G401 (cell line): ENCODE measurements around the gene IRF4. TPM values are rescaled to one million over a fixed set of nuclear protein-coding genes. Genes with fewer than 3 reads are reported as not detected.

ENCODE experiments used
- DNase-seq: peaks from one replicate; pipeline ENCODE4 v3.0.0-alpha.2; 2015; ENCODE audit warnings: low spot score
- in situ Hi-C: cut with HindIII; loops from 2 replicates; pipeline ENCODE4 v1.10.0; 2016; ENCODE audit warnings: low sequenced_read_pairs, mixed read lengths
- total RNA-seq: library from RNA; depleted of rRNA; stranded (reverse); fragments of >200 nt; shearing (Covaris generic); gene quantifications from 2 replicates; pipeline ENCODE4 v1.2.3, GENCODE V29; 2014; rRNA removed

The IRF4 gene
- not detected in 2 replicates for total RNA-seq

DNA sequence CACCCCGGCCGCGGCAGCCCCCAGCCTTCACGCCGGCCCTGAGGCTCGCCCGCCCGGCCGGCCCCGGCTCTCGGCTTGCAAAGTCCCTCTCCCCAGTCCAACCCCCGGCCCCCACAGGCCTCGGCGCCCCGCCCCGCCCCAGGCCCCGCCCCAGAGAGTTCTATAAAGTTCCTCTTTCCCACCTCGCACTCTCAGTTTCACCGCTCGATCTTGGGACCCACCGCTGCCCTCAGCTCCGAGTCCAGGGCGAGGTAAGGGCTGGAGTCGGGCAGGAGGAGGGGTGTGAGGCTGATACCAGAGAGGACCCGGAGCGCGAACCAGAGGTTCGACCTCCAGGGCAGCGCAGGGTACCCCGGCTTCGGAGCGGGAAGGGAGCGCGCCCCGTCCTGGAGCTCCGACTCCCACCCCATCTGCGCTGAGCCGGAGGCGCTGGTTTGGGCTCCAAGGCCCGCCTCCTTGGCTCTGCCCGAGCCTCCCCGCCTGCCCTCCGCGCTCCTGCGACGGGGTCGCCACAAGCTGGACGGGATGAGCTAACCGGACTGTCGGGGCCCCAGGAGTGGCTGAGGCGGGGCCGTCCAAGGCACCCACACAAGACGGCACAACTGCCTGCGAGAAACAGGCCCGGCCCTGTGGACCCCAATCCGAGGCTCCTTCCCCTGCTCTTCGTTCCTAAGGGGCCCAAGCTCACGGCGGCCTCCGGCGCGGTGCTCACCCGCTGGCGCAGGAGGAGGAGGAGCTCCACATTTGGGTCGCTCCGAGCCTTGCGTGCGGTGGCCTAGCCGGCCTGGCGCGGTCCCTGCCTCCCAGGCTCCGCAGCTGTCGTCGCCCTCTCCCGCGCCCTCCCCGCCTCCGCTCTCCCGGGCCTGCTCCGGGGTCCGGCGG, at the start of gene IRF4:
IRF4 (plus strand) TSS at position 194 of the 882 bp plus-strand sequence. CDS start 1,401 bp downstream, outside the sequence.
- no peak for DNase-seq
- in situ Hi-C loops: no loop called here

GRCh38 chr6:341914-342831, 49.4 kb upstream of the IRF4 start:
- no peak for DNase-seq
- in situ Hi-C loops: no loop called here

DNA sequence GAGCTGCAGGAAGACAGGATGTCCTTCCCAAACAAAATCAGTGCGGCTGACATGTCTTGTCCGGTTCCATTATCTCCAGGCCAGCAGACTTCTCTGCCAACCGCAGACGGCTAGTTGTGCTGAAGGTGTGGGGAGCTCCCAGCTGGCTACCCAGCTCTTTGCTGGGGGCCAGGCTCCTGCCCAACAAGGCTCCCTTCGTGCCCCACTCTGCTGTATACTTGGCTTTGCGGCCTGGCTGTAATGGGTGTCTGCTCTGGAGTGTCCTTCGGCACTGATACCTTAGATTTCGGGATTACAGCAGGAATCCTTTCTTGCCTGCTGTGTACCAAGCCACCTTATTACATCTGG, 48.7 kb upstream of the IRF4 start:
- DNase-seq: no peak
- in situ Hi-C loops: no loop called here

DNA sequence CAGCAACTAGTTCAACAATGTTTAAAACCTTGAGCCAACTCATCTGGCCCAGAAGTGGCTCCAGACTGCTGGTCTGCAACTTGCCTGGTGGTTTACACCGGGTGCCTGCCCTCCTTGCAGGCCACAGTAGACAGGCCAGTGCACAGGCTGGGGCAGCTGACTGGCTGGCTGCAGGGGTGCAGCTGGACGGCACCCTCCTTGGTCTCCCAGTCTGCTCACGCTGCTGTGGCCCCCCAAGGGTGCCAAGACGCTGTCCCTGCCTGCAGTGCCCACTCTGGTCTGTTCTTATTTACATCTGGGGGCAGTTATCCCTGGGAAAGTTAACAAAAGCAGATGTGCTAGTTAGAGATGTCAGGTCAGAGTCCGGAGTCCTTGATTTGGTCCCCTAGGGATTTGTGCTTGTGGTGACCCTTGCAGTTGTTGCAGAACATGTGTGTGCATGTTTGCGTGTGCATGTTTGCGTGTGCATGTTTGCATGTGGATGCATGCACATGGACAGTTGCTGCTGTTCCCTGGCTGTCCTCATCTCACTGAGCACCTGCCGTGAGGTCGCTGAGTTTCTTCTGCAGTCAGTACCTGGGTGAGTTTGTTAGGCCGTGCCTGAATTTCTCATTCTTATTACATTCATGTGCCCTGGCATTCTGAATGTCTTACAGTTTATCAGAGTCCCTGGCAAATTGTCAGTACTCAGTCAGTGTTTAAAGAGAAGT, 48.2 kb upstream of the IRF4 start:
- DNase-seq: no peak
- in situ Hi-C loops: no loop called here

- in situ Hi-C loops: no loop called here
- DNase-seq: peak; percentile 16
These were observed 47.4 kb upstream of the IRF4 start for GRCh38 chr6:343960-344815.

DNA sequence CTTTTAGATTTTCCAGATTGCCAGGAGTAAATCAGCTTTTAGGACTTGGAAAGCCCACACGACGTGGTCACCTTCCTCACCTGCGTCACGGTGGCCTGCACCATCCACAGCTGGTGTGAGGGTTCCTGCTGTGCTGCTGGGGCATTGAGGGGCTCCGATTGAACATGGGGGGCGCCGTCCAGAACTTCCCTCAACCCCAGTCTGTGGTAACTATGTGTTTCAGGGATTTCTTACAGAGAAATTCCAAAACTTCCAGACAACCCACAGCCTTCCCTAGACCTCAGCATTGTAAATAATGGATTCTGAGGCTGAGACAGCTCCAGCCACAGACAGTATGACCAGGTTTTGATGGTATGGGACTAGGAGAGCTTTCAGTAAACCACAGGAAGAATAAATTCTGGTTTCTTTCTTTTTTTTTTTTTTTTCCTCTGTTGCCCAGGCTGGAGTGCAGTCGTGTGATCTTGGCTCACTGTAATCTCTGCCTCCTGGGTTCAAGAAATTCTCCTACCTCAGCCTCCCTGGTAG, 46.7 kb upstream of the IRF4 start:
- no peak for DNase-seq
- in situ Hi-C loops: no loop called here

DNA sequence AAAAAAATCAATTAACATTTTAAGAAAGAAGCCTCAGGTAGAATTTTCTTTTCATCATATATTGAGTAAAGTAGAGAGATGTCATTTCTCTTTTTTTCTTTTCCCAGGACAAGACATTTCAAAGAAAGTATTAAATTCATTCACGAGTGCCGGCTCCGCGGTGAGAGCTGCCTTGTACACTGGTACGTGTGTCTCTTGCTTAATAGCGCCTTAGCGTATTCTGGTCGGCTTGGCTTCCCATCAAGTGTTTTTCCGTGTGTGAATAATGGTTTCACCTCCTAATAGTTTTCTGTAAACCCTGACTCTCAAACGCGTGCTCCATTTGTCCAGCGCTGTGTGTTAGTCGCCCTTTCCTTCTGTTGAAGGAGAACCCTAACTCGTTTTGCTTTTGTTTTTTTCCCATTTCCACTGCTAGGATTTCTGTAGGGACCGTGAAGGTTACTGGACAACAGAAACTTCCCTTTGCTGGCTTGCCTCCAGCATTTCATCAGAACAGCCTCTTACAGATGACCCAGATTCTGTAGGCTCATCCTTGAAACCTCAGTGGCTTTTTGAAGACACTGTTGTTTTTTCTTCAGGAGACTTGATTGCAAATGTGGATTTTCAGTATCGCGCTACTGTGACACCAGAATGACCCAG, 45.7 kb upstream of the IRF4 start:
- in situ Hi-C loops: no loop called here

DNA sequence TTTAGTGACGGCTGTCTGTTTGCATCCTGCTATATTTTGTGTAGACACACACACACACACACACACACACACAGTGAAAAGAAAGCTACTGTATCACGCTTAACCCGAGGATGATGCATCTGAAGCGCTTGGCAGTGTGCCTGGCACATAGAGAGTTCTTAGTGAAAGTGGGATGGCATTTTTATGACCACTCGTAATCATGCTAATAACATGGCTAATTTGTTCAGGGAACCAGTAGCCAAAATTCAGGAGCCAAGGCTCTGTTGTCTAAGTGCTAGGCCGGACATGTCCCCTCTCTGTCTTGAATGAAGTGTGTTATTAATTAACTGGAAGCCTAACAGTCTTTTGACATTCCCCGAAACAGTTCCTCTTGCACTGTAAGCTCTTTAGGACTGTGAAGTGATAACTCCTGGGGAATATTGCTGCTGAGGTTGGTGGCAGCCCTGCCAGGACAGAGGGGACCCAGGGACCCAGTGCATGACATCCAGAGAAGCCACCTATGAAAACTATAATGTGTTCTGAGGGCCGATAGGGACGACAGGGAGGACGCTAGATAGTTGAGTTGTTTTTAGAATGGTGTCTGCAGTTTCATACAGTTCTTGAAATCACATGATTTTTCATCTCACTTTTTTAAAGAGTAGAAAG, 45.0 kb upstream of the IRF4 start:
- in situ Hi-C loops: no loop called here
- DNase-seq: no peak

More for the DNA sequence above, 45.7 kb upstream of the IRF4 start:
- DNase-seq: peak; percentile 53

DNA sequence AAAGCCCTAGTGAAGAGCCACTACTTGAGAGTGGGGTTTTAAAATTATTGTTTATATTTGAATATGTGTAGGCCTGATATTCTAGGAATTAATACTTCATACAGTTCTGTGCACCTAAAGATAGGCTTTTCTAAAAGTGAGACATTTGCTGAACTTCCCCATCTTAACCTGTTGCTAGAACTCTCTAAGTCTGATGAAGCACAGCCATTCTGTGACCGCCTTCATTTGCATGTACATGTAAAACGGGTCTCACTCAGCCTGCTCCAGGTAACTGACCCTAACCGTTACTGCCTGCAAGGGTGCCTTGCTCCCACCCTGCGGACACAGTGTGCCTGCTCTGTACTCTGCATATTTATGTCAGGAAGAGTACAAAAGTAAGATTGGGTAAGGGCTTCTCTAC, 44.3 kb upstream of the IRF4 start:
- in situ Hi-C loops: no loop called here
- DNase-seq: no peak

DNA sequence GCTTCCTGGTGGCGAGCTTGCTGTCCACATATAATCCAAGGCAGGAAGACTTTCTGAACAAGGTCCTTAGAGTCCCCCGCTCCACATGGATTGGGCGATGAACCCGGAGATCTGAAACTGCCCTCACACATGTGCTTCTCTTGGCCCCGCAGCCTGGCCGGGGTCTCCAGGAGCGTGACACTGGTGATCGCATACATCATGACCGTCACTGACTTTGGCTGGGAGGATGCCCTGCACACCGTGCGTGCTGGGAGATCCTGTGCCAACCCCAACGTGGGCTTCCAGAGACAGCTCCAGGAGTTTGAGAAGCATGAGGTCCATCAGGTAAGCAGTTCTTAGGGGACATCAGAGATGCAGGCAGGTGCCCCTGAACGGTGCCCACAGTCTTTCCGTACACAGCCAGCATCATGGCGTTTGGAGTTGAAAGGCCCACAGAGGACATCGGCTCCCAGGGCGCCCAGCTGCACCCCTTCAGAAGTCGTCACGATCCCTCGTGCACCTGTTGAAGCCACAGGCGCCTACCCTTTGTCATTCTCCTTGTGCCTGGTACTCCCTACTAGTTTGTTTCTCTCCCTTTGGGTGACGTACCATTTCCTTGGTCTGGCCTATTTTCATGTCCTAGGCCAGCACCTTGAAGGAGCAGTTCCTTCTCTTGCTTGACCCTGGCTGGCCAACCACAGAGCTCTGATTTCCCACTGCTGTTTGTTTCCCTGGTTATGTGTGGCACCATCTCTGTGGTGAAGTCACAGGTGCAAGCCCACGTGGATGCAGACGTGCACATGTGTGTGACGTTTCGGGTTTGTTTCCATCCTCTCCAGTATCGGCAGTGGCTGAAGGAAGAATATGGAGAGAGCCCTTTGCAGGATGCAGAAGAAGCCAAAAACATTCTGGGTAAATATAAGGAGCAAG, 43.3 kb upstream of the IRF4 start:
- in situ Hi-C loops: no loop called here
- DNase-seq: no peak

DNA sequence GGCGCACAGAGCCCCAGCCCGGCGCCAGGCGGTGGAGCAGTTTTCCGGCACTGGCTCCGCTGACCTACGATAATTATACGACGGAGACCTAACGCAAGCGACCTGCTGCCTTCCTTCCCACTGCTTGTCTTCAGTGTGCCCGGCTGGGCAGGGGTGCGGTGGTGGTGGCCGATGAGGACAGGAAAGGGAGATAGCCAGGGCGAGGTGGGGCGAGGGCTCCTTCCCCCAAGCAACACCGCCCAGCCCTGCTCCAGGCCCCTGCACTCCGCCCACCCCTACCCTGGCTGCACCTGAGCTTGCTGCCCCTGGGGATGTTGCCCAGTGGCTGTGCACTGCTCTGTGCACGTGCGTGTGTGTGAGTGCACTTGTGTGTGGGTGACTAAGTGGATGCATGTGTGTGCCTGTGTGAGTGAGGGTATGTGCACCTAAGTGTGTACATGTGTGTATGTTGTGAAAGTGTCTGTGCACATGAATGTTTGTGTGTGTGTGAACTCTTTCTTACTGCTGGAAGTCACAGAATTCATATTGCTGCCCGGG, 42.6 kb upstream of the IRF4 start:
- in situ Hi-C loops: no loop called here
- no peak for DNase-seq

GRCh38 chr6:349491-349921, 42.0 kb upstream of the IRF4 start:
- DNase-seq: no peak

DNA sequence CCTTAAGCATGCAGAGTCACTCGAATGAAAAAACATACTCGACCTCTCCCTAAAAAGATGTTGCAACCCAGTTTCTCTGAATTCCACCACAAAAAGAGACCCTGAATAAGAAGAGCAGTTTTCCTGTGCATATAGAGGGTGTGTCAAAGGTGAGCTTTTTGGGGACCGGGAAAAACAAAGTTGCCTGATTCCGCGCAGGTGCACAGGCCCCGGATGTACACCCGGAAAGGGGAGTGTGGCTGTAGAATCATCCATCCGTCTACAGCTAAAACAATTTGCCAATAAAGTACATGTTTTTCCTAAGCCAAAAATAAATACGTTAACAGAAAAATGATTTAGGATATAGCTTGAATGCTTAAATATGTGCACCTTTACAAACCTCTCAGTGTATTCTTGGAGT, 41.2 kb upstream of the IRF4 start:
- no peak for DNase-seq
- in situ Hi-C loops: no loop called here

More at GRCh38 chr6:349491-349921, 42.0 kb upstream of the IRF4 start:
- in situ Hi-C loops: no loop called here

DNA sequence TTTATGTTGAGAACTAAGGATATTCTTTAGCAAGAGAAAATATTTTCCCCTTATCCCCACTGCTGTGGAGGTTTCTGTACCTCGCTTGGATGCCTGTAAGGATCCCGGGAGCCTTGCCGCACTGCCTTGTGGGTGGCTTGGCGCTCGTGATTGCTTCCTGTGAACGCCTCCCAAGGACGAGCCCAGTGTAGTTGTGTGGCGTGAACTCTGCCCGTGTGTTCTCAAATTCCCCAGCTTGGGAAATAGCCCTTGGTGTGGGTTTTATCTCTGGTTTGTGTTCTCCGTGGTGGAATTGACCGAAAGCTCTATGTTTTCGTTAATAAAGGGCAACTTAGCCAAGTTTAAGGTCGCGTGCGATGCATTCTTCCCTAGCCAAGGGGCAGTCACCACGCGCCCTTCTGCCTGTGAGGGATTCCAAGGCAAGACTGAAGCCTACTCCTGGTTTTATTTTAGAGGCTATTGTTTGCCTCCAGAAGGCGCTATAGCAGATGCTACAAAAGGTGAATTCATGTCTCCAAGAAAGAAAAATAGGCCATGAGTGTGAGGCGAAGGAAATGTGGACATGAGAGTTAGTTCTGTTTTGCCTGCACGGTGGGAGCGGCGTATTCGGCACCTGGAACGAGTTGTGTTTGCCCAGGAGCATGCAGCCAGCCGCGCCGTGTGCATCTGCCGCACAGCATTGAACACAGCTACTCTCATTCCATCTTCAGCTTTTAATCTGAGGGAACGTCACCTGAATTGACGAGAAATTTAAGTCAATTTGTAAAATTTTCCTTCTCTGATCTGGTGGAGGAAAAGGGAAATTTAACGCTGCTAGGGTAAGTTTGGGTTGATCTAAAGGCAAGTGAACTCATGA, 40.3 kb upstream of the IRF4 start:
- DNase-seq: no peak
- in situ Hi-C loops: no loop called here

GRCh38 chr6:351867-352289, 39.7 kb upstream of the IRF4 start:
- no peak for DNase-seq
- in situ Hi-C loops: no loop called here
